ENCODE results near the gene ATAD3C. TPM values are rescaled to one million over a fixed set of nuclear protein-coding genes. Genes with fewer than 3 reads are reported as not detected.
A peak's percentile ranks its signal among the peaks of the same experiment; 100 is the strongest.
"Not testable (repeated sequence)": the region's sequence is repeated elsewhere in the genome, so short reads cannot be mapped to it uniquely, and the experiment has no call there.

ATAD3C gene
- total RNA-seq, 1 donor from 2014 or later: 2.4 TPM

- Mint-ChIP-seq H3K9me3 (no peaks in the 10 kb centered on the region), H3K4me3 (peak overlapping the region; percentile 54), H3K36me3 (no peaks in the 10 kb centered on the region), H3K27me3 (no peaks in the 10 kb centered on the region), H3K4me1 (ENCODE audit: unreplicated experiment) (peaks cover 17% of the 10 kb centered on the region), H3K27ac (no peak overlapping the region)
- TF ChIP-seq CTCF (conservative IDR thresholded peaks at IDR 0.05): no peak
- DNase-seq (ENCODE audit: extremely low spot score, unreplicated experiment): no peak
Observed at GRCh38 chr1:1425753-1426495, 23.6 kb upstream of the ATAD3C start.

DNA sequence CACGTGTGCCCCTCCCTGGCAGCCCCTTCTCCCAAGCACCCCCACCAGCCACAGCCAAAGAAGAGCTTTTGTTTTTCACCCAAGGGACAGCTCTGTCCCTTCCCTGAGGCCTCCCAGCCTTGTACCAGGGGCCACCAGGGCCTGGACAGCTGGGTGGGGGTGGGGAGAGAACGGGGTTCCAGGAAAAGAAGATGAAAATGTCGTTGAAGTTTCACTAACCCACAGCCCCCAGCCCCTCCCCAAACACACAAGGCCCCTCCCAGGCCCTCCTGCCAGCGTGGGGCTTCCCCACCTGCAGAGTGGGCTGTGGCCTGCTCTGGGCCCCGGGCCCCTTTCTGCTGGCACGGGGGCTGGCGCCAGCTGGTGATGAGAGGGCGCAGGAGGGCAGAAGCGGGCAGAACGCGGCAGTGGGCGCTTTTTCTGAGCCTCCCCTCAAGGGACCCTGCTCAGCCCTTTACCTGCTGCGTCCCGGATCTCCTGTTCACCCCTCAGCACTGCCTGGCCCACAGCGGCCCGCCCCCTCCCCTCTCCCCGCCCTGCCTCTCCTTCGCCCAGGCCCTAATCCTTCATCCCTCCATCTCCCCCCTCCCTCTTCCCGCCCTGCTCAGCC, 22.9 kb upstream of the ATAD3C start:
- H3K4me3 Mint-ChIP-seq: peak overlapping the region; percentile 54
- peaks cover 17% of the 10 kb centered on the region for H3K4me1 Mint-ChIP-seq (ENCODE audit: unreplicated experiment)
- TF ChIP-seq CTCF (conservative IDR thresholded peaks at IDR 0.05): no peak
- no peak for DNase-seq (ENCODE audit: extremely low spot score, unreplicated experiment)
- H3K9me3 Mint-ChIP-seq: no peaks in the 10 kb centered on the region
- H3K36me3 Mint-ChIP-seq: no peaks in the 10 kb centered on the region
- no peak overlapping the region for H3K27ac Mint-ChIP-seq
- no peaks in the 10 kb centered on the region for H3K27me3 Mint-ChIP-seq

GRCh38 chr1:1427106-1427819, 22.2 kb upstream of the ATAD3C start:
- no peaks in the 10 kb centered on the region for H3K9me3 Mint-ChIP-seq
- H3K36me3 Mint-ChIP-seq: no peaks in the 10 kb centered on the region
- no peaks in the 10 kb centered on the region for H3K27me3 Mint-ChIP-seq
- DNase-seq (ENCODE audit: extremely low spot score, unreplicated experiment): no peak
- TF ChIP-seq CTCF (conservative IDR thresholded peaks at IDR 0.05): no peak
- H3K4me3 Mint-ChIP-seq: no peak overlapping the region
- no peak overlapping the region for H3K27ac Mint-ChIP-seq
- peaks cover 17% of the 10 kb centered on the region for H3K4me1 Mint-ChIP-seq (ENCODE audit: unreplicated experiment)

DNA sequence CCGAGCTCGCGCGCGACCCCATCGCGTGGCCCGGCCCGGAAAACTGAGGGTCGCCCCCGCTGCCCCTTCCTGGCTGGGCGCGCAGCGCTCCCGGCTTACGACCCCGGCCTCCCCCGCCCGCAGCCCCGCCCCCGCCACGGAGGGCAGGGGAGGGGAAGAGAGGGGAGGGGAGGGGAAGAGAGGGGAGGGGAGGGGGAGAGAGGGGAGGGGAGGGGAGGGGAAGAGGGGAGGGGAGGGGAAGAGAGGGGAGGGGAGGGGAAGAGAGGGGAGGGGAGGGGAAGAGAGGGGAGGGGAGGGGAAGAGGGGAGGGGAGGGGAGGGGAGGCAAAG, 21.7 kb upstream of the ATAD3C start:
- Mint-ChIP-seq H3K4me3 (no peak overlapping the region), H3K36me3 (no peaks in the 10 kb centered on the region), H3K4me1 (ENCODE audit: unreplicated experiment) (peaks cover 14% of the 10 kb centered on the region), H3K27ac (no peak overlapping the region), H3K9me3 (no peaks in the 10 kb centered on the region), H3K27me3 (no peaks in the 10 kb centered on the region)
- DNase-seq (ENCODE audit: extremely low spot score, unreplicated experiment): no peak
- no peak for TF ChIP-seq CTCF (conservative IDR thresholded peaks at IDR 0.05)

DNA sequence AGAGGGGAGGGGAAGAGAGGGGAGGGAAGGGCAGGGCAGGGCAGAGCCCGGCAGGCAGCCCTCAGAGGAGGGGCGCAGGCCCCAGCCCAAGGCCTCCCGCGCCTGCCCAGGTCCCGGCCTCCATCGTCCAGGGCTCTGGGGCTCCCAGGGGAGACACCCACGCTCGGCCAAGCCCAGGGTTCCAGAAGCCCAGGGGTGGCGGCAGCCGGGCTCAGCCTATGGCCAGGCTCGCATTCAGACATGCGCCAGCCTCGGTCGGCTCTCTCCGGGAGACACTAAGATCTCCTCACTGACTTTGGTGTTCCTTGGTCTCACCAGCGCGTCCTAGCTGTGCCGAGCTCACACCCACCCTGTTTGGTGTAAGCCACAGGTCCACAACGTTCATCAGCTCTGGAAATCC, 21.3 kb upstream of the ATAD3C start:
- Mint-ChIP-seq H3K27ac (peak overlapping the region; percentile 47), H3K27me3 (no peaks in the 10 kb centered on the region), H3K36me3 (no peaks in the 10 kb centered on the region), H3K9me3 (no peaks in the 10 kb centered on the region), H3K4me1 (ENCODE audit: unreplicated experiment) (peaks cover 10% of the 10 kb centered on the region), H3K4me3 (peak overlapping the region; percentile 71)
- DNase-seq (ENCODE audit: extremely low spot score, unreplicated experiment): no peak
- TF ChIP-seq CTCF (conservative IDR thresholded peaks at IDR 0.05): no peak

- H3K4me1 Mint-ChIP-seq (ENCODE audit: unreplicated experiment); H3K4me3 Mint-ChIP-seq: not testable (repeated sequence)
Observed at GRCh38 chr1:1428967-1429366, 20.5 kb upstream of the ATAD3C start.

More at GRCh38 chr1:1428967-1429366, 20.5 kb upstream of the ATAD3C start:
- not testable (repeated sequence) for H3K27ac Mint-ChIP-seq; H3K36me3 Mint-ChIP-seq; H3K27me3 Mint-ChIP-seq; H3K9me3 Mint-ChIP-seq; DNase-seq (ENCODE audit: extremely low spot score, unreplicated experiment)

Data from type B pancreatic cell (in vitro differentiated cells).